HFFc6 (cell line): Measurements from ENCODE around the gene RHOJ. TPM values are rescaled to one million over a fixed set of nuclear protein-coding genes. Genes with fewer than 3 reads are reported as not detected.

Experiments used
- DNase-seq: peaks from one replicate; pipeline ENCODE4 v3.0.0-alpha.2; 2018
- H3K27ac Mint-ChIP-seq: 2 replicates; pipeline ENCODE4 v1.8.0; 2020; ENCODE audit warnings: mild to moderate bottlenecking, mixed read lengths
- H3K27me3 Mint-ChIP-seq: 2 replicates; pipeline ENCODE4 v1.8.0; 2021; ENCODE audit warnings: mild to moderate bottlenecking, moderate library complexity, mixed read lengths; ENCODE audit not compliant: insufficient read depth
- H3K36me3 Mint-ChIP-seq: 2 replicates; pipeline ENCODE4 v1.8.0; 2021; ENCODE audit warnings: low read depth, mixed read lengths
- H3K4me1 Mint-ChIP-seq: 2 replicates; pipeline ENCODE4 v1.8.0; 2020; ENCODE audit warnings: low read depth, mixed read lengths
- H3K4me3 Mint-ChIP-seq: 2 replicates; pipeline ENCODE4 v1.8.0; 2020; ENCODE audit warnings: mild to moderate bottlenecking, moderate library complexity, mixed read lengths
- H3K9me3 Mint-ChIP-seq: 2 replicates; pipeline ENCODE4 v1.8.0; 2020; ENCODE audit warnings: mild to moderate bottlenecking, mixed read lengths
- CTCF ChIP-seq: fragments of 200-600 bp; sonication (generic); IDR thresholded peaks from 2 replicates; pipeline ENCODE4 v1.5.0; 2021; ENCODE audit warnings: antibody characterized with exemption, mild to moderate bottlenecking
- total RNA-seq, 6 experiments: library from RNA; stranded (reverse); fragmentation: NEBNext Ultra II Directional; extraction: Animal tissue kit (Norgen Biotek cat#: 25700); gene quantifications; 2 replicates in 1 of 6; 3 replicates in 5 of 6; pipeline ENCODE4 v1.2.3, GENCODE V29; 2021

RHOJ gene
- total RNA-seq, 6 experiments from 2014 or later = 6.1 to 8.3 (median 7.1) TPM

- Mint-ChIP-seq H3K27me3 (no peaks in the 10 kb centered on the region), H3K4me1 (peaks cover 35% of the 10 kb centered on the region), H3K27ac (no peak overlapping the region), H3K4me3 (no peak overlapping the region), H3K36me3 (no peaks in the 10 kb centered on the region), H3K9me3 (no peaks in the 10 kb centered on the region; the same call in none of the 2 replicates)
- TF ChIP-seq CTCF = no peak
- DNase-seq = no peak
These were observed 21.3 kb upstream of the RHOJ start for GRCh38 chr14:63182968-63183367.

GRCh38 chr14:63186453-63186852 lies 17.8 kb upstream of the RHOJ start:
- Mint-ChIP-seq H3K27me3 (no peaks in the 10 kb centered on the region), H3K9me3 (no peaks in the 10 kb centered on the region; the same call in none of the 2 replicates), H3K27ac (no peak overlapping the region), H3K4me1 (peaks cover 11% of the 10 kb centered on the region; the same call in 1 of the 2 replicates), H3K36me3 (no peaks in the 10 kb centered on the region), H3K4me3 (no peak overlapping the region)
- no peak for TF ChIP-seq CTCF
- peak; percentile 17 for DNase-seq

- Mint-ChIP-seq H3K27ac (no peak overlapping the region), H3K4me1 (peaks cover 21% of the 10 kb centered on the region; the same call in 1 of the 2 replicates), H3K27me3 (no peaks in the 10 kb centered on the region), H3K9me3 (no peaks in the 10 kb centered on the region; the same call in 1 of the 2 replicates), H3K36me3 (no peaks in the 10 kb centered on the region), H3K4me3 (no peak overlapping the region)
- TF ChIP-seq CTCF = no peak
- no peak for DNase-seq
These were observed 13.0 kb upstream of the RHOJ start for GRCh38 chr14:63191211-63191610.

GRCh38 chr14:63192085-63192484 lies 12.2 kb upstream of the RHOJ start:
- no peak for DNase-seq
- no peaks in the 10 kb centered on the region for H3K36me3 Mint-ChIP-seq

GRCh38 chr14:63193236-63193635 lies 11.0 kb upstream of the RHOJ start:
- no peaks in the 10 kb centered on the region; the same call in 1 of the 2 replicates for H3K9me3 Mint-ChIP-seq
- no peak overlapping the region for H3K4me3 Mint-ChIP-seq
- DNase-seq = no peak
- no peak overlapping the region for H3K27ac Mint-ChIP-seq
- H3K27me3 Mint-ChIP-seq = no peaks in the 10 kb centered on the region
- no peaks in the 10 kb centered on the region for H3K36me3 Mint-ChIP-seq
- H3K4me1 Mint-ChIP-seq = peaks cover 13% of the 10 kb centered on the region; the same call in 1 of the 2 replicates
- TF ChIP-seq CTCF = no peak

More at GRCh38 chr14:63192085-63192484, 12.2 kb upstream of the RHOJ start:
- no peaks in the 10 kb centered on the region for H3K27me3 Mint-ChIP-seq
- H3K4me1 Mint-ChIP-seq = peaks cover 13% of the 10 kb centered on the region; the same call in 1 of the 2 replicates
- TF ChIP-seq CTCF = no peak
- H3K27ac Mint-ChIP-seq = peak overlapping the region; percentile 17; the same call in 1 of the 2 replicates
- H3K4me3 Mint-ChIP-seq = no peak overlapping the region
- no peaks in the 10 kb centered on the region; the same call in 1 of the 2 replicates for H3K9me3 Mint-ChIP-seq
